HG03039 (cell line): ENCODE data around the gene ZNF768.
"Not testable (repeated sequence)": the region's sequence is repeated elsewhere in the genome, so short reads cannot be mapped to it uniquely, and the experiment has no call there.

ENCODE experiments used
- ATAC-seq: cut with Tn5 transposase; IDR thresholded peaks from one replicate; pipeline ENCODE4 v1.9.1; 2021; ENCODE audit warnings: mild to moderate bottlenecking, moderate library complexity; ENCODE audit not compliant: unreplicated experiment

The ZNF768 gene

DNA sequence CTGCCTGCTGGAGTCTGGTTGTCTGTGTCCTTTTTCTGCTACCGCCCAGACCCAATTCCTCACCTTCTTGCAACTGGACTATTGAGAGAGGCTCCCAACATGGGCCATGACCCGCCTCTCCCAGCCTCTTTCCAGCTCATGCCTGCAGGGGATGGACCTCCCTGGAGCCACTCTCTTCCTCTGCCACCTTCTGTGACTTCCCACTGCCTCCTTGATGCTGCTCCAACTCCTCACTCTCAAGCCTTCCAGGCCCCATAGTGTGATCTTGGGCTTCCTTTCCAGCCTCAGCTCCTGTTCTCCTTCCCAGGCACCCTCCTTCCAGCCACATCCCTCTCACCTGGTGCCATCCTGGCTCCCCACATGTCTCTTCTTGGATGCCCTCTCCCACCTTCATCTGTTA, 11.1 kb downstream of the ZNF768 start:
- no peak for ATAC-seq

DNA sequence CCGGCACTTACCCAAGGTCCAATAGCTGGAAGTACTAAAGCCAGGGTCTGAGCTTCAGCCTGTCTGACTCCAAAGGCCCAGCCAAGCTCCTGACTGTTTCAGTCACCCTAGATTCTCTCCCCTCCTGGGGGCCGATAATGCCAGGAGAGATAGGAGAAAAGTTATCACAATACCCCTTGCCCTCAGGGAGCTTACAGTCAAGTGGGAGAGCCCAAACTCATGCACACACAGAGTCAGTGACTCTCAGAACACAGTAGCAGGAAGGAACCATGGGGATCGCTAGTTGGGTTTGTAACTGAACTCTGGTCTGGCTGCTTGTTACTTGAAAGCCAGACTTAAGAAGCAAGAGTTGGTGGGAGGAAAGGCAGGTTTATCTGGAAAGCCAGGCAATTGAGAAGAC, 14.9 kb downstream of the ZNF768 start:
- no peak for ATAC-seq

DNA sequence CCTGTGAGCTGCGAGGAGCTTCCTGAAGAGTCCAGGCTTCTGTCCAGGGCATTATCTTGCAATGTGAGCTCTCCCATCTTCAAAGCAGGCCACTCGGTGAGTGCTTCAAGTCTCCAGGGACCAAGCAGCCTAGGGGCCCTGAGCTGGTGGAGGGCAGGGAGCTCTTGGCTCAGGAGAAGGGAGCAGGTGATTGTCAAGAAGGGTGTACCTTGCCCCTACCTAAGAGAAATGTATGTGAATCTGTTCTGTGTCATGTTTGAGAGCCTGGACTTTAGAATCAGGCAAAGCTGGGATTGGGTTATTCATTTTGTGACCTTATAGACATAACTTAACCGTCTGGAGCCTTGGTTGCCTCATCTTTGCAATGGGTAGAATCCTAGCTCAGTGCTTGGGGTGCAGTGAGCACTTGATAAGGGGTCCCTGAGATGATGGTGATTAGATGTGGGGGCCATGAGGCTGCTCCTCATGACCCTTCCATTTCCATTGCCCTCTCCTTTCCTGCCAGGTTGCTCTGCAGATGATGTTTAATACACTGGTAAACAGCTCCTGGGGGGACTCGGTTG, 15.9 kb downstream of the ZNF768 start:
- ATAC-seq: no peak

DNA sequence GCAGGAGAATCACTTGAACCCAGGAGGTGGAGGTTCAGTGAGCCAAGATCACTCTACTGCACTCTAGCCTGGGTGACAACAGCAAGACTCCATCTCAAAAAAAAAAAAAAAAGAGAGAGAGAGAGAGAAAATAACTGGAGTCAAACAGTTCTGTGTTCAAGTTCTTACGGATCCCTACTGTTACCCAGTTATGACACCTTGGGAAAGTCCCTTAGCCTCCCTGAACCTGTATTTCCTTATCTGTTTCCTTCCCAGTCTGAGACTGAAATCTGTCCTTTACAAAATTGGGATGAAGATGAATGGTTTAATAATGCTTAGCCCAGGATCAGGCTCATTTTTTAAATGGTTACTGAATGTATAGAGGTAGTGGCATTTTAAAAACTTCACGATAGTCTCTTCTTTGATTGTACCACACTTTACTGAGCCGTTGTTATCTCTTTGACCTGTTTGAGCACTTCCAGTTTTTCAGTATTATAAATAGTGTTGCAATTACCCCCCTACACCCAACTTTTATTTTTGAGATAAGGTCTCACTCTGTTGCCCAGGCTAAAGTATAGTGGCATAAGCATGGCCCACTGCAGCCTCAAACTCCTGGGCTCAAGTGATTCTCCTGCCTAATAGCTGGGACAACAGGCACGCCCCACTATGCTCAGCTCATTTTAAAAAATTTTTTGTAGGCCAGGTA, 17.1 kb downstream of the ZNF768 start:
- no peak for ATAC-seq

DNA sequence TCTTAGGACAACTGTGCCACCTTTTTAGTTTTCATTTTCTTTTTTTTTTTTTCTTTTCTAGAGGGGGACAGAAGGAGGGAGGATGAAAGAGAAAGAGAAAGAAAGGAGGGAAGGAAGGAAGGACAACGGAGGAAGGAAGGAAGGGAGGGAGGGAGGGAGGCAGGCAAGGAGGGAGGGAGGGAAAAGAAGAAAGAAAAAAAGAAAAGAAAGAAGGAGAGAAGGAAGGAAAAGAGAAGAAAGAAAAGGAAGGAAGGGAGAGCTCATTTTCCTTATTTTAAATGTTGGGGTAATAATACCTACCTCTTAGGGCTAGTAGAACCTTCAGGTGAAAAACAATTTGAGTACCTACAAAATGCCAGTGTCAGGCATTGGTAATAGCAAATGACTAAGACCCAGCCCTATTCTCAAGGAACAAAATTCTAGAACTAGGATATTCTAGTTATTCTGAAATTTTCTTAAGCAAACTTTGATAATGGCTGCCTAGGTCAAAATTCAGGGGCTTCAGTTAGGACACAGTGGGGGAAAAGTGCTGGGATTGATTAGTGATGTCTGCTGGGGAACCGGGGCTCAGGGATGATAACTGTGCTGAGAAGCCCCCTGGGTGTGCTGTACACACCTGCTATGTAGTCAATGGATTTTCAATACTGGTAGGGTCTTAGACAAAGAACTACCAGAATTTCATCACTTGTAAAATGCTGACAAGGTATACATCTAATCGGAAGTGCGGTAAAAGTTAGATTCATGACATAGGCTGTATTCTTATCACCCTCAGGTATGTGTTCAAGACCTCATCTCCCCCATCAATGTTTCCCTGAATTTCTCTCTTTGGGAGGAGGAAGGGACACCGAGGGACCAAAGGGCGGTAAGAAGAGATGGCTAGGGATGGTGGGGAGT, 22.7 kb downstream of the ZNF768 start:
- no peak for ATAC-seq

DNA sequence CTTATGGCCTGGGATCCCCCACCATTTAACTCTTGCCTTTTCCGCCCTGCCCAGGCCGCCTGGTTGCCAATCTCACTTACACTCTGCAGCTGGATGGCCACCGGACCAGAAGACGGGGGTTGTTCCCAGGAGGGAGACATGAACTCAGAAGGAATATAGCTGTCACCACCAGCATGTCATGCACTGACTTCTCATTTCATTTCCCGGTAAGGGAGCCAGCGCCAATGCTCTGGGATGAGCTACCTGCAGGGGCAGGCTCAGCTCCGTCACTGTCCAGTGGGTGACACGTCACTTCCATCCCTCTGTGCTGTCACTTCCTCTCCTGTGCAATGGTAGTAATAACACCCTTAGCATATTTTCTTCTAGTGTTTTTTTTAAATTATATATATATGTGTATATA, 27.1 kb downstream of the ZNF768 start:
- ATAC-seq: no peak

DNA sequence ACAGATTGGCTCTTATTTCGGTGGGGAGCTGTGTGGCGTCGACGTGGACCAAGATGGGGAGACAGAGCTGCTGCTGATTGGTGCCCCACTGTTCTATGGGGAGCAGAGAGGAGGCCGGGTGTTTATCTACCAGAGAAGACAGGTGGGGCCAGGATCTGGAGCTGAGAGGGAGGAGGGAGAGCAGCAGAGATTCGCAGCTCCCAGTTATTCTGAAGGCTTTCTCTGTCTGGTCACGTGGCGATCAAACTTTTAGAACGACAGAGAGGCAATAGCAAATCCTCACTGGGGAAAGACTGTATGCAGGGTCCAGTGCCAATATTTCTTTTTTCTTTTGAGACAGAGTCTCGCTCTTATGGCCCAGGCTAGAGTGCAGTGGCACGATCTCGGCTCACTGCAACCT, 31.7 kb downstream of the ZNF768 start:
- ATAC-seq: no peak

DNA sequence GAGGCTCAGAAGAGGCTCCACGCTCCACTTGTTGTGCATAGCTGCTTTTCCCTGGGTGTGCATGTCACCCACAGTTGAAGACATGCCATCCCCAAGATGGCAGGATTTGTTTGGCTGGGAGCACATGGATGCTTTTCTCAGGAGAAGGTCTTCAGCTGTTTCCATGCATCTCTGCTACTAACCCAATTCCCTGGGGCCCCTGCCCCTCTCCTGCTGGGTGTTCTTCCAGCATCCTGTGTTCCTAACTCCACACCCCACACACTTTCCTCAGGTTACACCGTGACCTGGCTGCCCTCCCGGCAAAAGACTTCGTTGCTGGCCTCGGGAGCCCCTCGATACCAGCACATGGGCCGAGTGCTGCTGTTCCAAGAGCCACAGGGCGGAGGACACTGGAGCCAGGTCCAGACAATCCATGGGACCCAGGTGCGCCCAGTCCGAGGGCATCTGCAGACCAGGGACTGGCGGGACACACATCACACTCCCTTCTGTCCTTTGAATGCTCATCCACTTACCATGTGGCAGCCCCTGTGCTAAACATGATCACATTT, 32.4 kb downstream of the ZNF768 start:
- ATAC-seq: no peak

DNA sequence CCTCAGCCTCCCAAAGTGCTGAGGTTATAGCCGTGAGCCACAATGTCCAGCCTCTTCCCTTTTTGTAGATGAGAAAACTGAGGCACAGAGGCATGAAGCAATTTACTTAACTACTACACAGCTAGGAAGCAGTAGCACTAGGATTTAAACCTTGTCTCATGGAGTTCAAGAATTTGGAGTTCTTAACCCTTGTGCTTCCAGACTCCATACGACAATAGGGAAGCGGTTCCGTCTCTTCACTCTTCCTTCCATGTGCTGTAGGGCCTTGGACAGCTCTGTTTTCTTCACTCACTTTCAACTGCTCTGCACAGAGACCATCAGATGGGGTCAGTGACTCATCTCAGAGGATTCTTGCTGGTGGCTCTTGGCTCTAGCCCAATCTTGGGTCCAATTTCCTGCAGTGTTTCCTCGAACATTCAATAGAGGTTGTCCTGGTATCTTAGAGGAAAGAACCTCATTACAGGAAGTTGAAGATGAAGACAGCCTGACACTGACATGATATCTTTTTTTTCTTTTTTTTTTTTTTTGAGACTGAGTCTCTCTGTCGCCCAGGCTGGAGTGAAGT, 34.5 kb downstream of the ZNF768 start:
- ATAC-seq: no peak

DNA sequence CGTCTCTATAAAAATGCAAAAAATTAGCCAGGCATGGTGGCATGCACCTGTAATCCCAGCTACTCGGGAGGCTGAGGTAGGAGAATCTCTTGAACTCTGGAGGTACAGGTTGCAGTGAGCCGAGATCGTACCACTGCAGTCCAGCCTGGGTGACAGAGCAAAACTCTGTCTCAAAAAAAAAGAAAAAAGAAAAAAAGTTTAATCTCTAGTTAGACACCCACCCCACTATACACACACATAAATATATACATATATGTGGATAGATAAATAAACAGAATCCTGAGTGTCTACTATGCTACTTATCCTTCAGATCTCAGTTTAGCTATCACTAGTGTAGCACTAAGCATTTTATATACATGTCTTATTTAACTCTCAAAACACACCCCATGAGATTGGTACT, 35.1 kb downstream of the ZNF768 start:
- ATAC-seq: no peak

DNA sequence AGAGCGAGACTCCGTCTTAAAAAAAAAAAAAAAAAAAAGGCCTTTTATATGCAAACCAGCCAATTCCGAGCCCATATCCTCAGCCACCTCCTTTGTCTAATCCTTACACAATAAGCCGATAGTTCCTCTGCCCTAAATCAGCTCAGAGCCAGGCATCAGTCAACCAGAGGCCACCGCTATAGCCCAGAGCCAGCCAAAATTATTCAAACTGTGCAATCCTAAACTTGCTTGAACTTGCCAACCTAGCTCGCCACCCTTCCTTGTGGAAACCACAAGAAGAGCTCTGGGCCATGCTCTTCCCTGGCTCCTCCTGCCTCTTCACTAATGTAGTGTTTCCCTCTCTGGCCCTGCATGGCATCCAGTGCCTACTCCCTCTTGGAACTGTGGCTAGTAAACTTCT, 36.2 kb downstream of the ZNF768 start:
- ATAC-seq: no peak

DNA sequence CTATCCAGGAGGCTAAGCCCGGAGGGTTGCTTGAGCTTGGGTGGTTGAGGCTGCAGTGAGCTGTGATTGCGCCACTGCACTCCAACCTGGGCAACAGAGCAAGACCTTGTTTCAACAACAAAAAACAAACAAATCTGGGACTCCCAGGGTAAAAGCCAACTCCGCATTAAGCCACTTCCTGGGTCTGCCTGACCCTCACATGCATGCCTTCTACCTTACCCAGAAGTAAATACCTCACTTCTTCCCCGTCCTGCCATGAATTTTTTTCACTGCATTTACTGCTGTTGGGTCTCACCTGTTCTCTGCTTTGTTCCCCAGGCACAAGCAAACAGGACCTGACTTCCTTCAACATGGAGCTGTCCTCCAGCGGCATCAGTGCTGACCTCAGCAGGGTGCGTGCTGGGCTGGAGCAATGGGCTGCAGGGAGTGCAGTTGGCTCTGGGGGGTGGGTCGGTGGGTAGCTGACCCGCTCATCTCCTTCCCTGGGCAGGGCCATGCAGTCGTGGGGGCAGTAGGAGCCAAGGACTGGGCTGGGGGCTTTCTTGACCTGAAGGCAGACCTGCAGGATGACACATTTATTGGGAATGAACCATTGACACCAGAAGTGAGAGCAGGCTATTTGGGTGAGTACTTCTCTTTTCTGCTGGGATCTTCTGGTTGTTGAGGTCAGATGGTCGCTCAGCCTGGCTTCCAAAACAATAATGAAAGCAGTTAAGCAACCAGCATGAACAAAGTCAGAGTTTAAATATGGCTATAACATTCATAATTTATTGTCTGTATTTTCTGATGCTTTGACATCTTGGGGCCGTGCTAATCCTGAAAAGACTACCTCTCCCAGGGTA, 37.4 kb downstream of the ZNF768 start:
- no peak for ATAC-seq

DNA sequence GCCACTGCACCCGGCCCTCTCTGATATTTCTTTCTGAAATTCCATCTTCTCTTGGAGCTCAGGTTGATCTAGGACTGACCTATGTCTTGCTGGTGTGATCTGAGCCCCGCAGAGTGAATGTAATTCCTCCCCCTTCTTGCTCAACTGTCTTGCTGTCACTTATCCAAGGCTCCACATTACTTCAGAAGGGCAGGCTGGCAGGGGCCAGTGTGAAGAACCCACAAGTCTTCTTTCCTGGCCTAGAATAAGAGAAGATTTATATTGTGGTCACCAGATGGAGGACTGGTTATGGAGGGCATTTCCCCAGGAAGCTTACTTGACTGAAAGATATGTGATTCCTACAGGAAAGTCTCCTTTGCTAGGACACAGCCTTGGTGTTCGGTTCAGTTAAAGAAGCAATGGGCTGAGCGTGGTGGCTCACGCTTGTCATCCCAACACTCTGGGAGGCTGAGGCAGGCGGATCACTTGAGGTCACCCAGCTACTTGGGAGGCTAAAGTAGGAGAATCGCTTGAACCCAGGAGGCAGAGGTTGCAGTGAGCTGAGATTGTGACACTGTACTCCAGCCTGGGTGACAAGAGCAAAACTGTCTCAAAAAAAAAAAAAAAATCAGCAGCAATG, 40.4 kb downstream of the ZNF768 start:
- no peak for ATAC-seq

DNA sequence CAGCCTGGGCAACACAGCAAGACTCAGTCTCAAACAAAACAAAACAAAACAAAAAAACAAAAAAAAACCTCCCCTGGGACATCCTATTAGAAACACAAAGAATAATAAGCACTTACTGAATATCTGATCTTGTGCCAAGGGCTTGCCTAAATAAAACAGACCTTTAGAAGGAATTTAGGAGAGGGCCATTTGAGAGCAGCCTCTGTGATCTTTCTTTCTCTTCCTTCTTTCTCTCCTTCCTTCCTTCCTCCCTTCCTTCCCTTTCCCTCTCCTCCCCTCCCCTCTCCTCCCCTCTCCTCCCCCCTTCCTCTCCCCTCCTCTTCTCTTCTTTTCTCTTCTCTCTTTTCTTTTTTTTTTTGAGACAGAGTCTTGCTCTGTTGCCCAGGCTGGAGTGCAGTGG, 41.5 kb downstream of the ZNF768 start:
- no peak for ATAC-seq

DNA sequence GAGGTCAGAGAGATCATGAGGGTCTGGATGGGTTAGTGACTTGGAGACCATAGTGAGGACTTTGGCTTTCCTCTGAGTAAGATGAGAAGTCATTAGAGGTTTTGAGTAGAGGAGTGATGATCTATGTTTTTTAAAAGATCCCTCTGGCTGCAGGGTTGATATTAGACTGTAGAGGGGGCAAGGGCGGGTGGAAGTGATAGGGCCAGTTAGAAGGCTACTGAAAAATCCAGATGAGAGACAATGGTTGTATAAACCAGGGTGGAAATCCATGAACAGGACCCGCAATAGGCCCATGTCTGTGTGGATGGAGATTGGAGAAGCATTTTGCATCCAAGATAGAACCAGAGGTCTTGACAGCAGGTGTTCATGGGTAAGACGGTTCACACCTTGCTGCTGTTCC, 44.0 kb downstream of the ZNF768 start:
- ATAC-seq: no peak

DNA sequence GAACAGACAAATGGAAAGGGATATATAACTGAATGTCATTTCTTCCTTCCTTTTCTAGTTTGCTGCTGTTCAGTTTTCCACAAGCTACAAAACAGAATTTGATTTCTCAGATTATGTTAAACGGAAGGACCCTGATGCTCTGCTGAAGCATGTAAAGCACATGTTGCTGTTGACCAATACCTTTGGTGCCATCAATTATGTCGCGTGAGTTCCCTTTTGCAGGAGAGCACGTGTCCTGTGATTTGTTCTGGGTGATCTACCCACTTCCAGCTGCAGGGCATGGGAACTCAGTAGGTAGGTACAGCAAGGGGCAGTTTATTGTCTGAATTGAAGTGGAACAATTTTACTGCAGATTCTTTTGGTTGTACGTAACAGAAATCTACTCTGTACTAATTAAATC, 45.0 kb downstream of the ZNF768 start:
- ATAC-seq: no peak

DNA sequence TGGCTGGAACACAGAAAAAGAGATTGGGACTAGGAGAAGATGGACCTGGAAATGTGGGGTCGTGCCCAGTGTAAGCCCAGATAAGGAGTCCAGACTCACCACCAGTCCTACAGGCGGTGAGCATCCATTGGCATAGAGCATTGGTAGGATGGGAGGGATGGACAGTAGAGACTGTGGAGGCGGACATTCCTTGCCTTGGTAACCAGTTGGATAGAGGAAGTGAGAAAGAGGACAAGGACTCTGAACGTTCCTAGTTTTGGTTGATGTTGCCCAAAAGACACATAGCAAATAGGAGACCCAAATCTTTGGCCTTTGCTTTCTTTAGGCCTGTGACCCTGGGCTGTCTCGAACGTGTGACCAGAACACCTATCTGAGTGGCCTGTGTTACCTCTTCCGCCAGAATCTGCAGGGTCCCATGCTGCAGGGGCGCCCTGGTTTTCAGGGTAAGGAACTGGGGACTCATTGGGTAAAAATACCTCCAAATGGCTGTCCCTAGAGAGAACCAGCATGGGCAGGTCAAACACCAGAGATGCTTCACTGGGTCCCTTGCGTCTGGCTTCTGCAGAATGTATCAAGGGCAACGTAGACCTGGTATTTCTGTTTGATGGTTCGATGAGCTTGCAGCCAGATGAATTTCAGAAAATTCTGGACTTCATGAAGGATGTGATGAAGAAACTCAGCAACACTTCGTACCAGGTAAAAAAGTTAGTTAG, 47.4 kb downstream of the ZNF768 start:
- ATAC-seq: no peak

DNA sequence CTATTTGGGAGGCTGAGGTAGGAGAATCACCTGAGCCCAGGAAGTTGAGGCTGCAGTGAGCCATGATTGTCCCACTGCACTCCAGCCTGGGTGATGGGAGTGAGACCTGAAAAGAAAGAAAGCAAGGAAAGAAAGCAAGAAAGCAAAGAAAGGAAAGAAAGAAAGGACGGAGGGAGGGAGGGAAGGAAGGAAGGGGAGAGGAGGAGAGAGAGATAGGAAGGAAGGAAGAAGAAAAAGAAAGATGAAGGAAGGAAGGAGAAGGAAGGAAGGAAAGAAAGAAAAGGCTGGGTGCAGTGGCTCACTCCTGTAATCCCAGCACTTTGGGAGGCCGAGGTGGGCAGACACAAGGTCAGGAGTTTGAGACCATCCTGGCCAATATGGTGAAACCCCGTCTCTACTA, 48.6 kb downstream of the ZNF768 start:
- not testable (repeated sequence) for ATAC-seq

DNA sequence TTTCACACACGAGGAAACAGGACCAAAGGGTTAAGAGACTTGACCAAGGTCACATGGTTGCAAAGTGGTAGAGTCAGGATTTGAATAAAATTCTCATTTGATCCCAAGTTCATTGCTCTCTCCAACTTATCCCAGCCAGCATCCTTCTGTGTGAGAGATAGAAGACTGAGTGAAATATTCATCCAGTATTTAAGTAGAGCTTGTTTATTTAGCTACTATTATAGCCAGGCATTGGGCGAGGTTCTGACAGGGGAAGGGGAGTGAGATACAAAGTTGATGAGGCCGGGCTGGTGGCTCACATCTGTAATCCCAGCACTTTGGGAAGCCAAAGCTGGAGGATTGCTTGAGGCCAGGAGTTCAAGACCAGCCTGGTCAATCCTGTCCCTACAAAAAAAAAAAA, 49.4 kb downstream of the ZNF768 start:
- no peak for ATAC-seq

DNA sequence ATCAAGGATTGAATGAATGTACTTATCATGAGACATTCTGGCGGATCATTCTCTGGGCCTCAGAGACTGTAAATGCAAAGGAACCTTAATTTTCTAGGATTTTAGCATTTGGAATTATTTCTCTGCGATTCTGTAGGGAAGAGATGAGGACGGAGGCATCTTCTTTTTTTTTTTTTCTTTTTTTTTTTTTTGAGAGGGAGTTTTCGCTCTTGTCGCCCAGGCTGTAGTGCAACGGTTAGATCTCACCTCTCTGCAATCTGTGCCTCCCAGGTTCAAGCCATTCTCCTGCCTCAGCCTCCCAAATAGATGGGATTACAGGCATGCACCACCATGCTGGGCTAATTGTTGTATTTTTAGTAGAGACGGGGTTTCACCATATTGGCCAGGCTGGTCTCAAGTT, 51.7 kb downstream of the ZNF768 start:
- no peak for ATAC-seq
